ENCODE measurements around the gene NAGPA.

DNA sequence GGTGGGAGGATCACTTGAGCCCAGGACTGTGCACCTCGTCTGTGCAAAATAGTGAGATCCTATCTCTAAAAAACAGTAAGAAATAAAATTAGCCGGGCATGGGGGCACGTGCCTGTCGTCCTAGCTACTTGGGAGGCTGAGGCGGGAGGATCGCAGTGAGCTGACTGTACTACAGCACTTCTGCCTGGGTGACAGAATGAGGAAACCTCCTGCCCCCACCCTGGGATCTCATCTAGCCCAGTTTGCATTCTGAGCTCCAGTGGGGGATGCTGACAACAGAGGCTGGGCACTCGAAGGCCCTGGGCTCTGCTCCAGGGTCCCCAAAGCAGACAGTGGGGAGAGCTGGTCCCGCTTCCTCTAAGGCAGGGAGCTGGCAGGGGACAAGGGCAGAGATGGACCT lies 7.1 kb downstream of the NAGPA start:
- TF ChIP-seq, protein P1, sequence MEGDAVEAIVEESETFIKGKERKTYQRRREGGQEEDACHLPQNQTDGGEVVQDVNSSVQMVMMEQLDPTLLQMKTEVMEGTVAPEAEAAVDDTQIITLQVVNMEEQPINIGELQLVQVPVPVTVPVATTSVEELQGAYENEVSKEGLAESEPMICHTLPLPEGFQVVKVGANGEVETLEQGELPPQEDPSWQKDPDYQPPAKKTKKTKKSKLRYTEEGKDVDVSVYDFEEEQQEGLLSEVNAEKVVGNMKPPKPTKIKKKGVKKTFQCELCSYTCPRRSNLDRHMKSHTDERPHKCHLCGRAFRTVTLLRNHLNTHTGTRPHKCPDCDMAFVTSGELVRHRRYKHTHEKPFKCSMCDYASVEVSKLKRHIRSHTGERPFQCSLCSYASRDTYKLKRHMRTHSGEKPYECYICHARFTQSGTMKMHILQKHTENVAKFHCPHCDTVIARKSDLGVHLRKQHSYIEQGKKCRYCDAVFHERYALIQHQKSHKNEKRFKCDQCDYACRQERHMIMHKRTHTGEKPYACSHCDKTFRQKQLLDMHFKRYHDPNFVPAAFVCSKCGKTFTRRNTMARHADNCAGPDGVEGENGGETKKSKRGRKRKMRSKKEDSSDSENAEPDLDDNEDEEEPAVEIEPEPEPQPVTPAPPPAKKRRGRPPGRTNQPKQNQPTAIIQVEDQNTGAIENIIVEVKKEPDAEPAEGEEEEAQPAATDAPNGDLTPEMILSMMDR (IDR thresholded peaks at IDR 0.05; ENCODE audit: insufficient read depth, low read depth, low read length) = no peak
- no peak for TF ChIP-seq EZH2 (IDR thresholded peaks at IDR 0.05; ENCODE audit: insufficient read depth, low read length)
